Gastrocnemius medialis (tissue), 4 donors: ENCODE data around the gene TMLHE.

Experiments
- CTCF ChIP-seq, 5 experiments: fragments of 450-650 bp in 3 of 5; fragments of 200-600 bp in 2 of 5; sonication (generic) in 2 of 5; IDR thresholded peaks in 4 of 5; conservative IDR thresholded peaks in 1 of 5; 1 replicate in 4 of 5; 2 replicates in 1 of 5; pipeline ENCODE4 v1.5.1; 2016 to 2019; ENCODE audit warnings: antibody characterized with exemption in 5 of 5, mild to moderate bottlenecking in 3 of 5, moderate library complexity in 3 of 5
- POLR2A ChIP-seq, 2 donors: fragments of 450-650 bp; IDR thresholded peaks; one replicate each; pipeline ENCODE4 v1.6.1; 2017; ENCODE audit warnings: antibody characterized with exemption in 2 of 2, mild to moderate bottlenecking in 2 of 2, moderate library complexity in 2 of 2

- no peak for TF ChIP-seq POLR2A (IDR thresholded peaks at IDR 0.05)
- no peak for TF ChIP-seq CTCF (IDR thresholded peaks at IDR 0.05 in 4 of 5, conservative IDR thresholded peaks at IDR 0.05 in 1 of 5)
Observed at GRCh38 chrX:155613927-155614559, 1.3 kb upstream of the TMLHE start.
